GM21723 (cell line): ENCODE results near the gene NEK4.
A peak's percentile ranks its signal among the peaks of the same experiment; 100 is the strongest.

Experiments
- ATAC-seq: cut with Tn5 transposase; IDR thresholded peaks from one replicate; pipeline ENCODE4 v1.9.1; 2021; ENCODE audit warnings: mild to moderate bottlenecking, moderate library complexity; ENCODE audit not compliant: unreplicated experiment

NEK4 gene

DNA sequence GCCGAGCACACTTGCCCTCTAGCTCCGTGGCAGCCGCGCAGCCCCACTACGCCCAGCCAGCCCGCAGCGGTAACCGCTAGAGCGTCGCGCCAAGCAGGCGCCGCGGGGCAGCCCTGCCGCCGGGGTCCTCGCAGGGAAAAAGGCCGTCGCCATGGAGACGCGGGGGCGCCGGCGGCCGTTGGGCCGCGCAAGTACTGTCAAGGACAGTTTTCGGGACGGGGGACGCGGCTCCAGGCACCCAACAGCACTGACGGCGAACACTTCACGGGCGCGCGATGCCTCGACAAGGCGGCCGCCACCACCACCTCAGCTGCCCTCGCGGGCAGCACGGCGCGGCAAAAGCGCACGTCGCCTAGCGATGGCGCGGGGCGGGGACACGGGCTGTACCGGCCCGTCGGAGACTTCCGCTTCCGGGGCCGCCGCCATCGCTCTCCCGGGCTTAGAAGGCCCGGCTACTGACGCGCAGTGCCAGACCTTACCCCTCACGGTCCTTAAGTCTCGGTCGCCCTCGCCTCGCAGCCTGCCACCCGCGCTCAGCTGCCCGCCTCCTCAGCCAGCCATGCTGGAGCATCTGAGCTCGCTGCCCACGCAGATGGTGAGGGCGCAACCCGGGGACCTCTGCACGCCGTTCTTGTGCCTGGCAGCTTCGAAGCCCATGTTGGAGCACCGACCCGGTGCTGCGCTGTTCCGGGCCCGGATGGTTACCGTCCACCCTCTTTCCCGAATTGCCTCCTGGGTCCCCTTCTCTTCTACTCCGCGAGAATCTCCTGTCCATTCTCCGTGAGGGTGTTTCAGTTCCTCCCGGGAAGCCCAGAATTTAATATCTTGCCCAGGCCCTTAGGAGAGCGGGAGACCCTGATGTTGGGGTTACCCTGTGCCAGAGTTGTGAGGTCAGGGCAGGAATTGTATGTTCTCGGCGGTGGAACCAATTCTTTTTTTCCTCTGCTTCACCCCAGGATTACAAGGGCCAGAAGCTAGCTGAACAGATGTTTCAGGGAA is 64.8 kb downstream of the NEK4 start, which contains the start of the genes GLT8D1 and SPCS1:
TSS of gene GLT8D1 (minus strand) at position 104 of the 999 bp plus-strand sequence. CDS start 5,331 bp downstream, outside the sequence.
TSS of gene SPCS1 (plus strand) at position 419 of the 999 bp plus-strand sequence. CDS start at position 560, 141 bp downstream.
- ATAC-seq: peak; percentile 73

DNA sequence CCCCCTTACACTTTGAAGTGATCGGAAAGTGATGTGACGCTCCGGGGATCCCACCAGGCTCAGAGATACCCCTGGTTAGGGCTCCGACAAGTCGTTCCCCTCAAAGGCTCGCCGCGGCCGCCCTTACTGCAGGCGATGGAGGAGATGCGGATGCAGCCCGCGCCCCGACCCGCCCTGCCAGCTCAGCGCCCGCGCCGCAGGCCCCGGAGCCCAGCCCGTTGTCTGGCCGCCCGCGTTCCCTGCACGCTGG is 65.4 kb downstream of the NEK4 start:
- ATAC-seq: no peak

- no peak for ATAC-seq
Observed at GRCh38 chr3:52704611-52705437, 65.9 kb downstream of the NEK4 start.

- no peak for ATAC-seq
Observed at GRCh38 chr3:52703341-52703740, 67.4 kb downstream of the NEK4 start.

GRCh38 chr3:52697632-52697965 is 73.1 kb downstream of the NEK4 start:
- no peak for ATAC-seq

DNA sequence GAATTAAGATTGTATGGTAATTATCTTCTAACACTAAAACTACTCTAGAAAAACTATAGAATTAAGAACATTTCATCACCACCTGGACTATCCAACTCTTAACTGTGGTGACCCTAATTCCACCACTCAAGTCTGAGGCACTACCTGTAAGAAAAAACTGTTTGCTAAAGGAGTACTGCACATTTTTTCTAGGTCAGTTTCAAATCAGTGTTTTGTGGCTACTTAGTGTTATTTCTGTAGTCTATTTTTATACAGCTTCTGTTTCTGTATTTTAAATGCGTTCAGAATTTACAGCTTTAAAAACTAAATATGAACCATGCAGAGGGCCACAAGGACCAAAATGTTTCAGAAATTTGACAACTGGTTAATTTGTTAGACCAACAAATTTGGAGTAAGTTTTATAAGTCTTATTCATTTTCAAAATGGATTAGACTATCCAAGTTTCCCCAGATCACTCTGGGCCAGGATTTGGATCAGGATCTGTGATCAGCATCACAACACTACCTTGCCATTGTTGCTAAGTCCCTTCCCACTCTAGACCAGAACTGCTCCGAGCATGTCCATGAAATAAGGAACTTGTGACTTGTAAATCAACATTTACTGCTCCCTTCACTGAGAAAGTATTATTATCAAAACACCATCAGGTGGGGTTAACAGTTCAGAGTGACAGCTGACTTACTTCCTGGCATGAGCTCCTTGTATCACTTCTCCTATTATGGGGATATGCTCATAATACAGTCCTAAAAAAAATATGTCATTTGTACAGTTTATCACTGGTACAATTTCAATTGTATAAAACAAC is 73.7 kb downstream of the NEK4 start:
- peak; percentile 46 for ATAC-seq

DNA sequence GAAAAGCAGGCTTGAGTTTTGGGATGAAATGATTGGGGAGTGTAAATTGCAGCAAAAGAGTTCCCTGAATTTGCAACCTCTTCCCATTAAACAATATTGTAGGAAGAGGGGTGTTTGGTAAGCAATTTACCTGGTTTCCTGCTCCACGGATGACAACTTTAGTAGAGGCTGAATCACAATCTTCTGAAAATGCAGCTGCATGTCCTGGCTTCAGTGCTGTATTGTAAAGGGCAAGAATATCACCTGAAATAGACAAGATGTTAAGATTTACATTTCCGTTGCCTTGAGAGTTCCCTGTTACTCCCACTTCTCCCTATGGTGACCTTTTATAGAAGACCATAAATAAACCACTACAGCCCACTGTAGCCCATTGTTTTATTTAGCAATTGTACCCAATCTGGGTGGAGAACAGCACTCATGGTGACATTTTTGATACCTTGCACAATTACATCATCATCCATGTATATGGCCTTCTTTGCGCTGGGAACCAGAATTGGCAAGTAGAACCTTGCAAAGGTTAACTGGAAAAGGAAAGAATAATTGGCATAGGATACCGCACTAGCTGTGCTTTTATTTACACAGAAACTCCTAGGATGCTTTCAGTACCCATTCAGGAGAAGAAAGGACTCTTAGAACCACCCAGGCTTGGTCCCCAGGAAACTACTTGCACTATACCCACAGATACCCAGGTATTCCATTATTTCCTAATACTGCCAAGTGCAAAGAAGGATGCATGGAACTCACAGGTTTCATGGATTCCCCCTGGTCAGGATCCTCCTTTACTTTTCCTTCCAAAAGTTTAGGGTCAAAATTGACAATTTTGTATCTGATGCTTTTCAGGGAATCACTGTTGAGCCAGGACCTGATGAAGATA is 74.7 kb downstream of the NEK4 start:
- ATAC-seq: no peak

GRCh38 chr3:52694528-52695189 is 76.1 kb downstream of the NEK4 start:
- ATAC-seq: no peak

- no peak for ATAC-seq
Observed at GRCh38 chr3:52693071-52693470, 77.7 kb downstream of the NEK4 start.

DNA sequence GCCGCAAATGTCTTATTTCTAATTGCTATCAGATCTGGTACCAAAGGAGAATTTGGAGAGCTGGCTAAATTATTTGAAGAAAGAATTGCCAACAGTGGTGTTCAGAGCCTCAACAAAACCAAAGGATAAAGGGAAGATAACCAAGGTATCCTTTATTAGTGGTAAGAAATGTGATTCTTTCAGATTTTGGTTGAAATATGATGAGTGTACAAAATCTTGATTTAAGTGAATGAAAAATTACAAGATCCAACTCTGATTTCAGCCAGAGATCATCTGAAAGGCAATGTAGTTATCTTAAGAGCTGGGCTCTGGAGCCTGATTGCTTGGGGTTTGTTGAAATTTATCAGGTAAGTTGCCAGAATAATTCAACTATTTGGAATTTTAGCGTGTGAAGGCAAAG is 80.2 kb downstream of the NEK4 start:
- no peak for ATAC-seq

- ATAC-seq: no peak
Observed at GRCh38 chr3:52689151-52689550, 81.6 kb downstream of the NEK4 start.

DNA sequence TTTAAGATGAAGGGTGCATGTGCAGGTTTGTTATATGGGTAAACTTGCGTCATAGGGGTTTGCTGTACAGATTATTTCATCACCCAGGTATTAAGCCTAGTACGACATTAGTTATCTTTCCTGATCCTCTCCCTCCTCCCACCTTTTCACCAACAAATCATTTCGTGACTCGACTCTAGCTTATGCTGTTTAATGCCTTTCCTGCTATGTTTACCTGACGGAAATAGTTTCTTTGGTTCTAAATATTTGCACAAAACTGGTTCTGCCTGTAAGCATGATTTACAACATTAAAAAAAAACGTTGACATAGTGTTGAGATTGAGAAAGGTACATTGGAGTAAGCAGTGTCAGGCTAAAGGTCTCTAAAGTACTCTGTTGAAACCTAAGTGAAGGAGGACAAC is 82.5 kb downstream of the NEK4 start:
- ATAC-seq: no peak

DNA sequence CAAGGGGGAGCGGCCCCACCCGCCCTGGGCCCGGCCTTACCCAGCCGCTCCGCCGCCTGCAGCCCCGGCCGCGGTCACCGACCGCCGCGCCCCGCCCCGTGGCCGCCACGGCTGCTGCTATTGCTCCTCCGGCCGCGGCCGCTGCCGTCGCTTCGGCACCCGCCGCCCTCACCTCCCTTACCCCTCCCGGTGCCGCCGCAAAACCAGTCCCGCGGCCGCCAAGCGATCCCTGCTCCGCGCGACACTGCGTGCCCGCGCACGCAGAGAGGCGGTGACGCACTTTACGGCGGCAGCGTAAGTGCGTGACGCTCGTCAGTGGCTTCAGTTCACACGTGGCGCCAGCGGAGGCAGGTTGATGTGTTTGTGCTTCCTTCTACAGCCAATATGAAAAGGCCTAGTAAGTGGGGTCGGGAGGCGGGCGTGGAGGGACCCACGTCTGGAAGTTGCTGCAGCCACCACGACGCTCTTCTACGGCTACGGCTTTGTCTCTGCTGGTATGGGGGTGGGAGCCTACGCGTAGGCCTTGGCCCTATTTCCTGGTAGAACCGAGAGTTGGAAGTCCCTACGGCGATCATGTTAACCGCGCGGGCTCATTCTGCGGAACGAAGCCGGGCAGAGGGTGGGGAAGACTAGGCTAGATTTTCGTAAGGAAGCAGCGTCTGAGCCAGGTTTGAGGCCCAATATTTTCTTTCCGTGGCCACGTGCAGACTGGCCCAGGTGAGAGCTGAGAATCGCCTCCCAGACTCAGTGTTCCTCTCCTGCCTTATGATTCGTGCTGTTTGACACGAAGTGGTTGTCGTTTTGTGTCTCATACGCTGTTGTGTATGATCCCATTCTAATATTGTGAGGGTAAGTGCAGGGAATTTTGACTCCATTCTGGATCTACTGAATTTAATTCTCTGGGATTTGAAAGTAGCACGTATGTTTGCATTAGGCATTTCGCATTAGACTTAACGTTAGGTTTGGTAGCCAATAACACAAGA is 84.7 kb downstream of the NEK4 start, which contains the start of the genes GNL3 and PBRM1:
TSS of gene GNL3 (plus strand) at position 324 of the 983 bp plus-strand sequence. CDS start at position 385, 61 bp downstream.
TSS of gene PBRM1 (minus strand) at position 205 of the 983 bp plus-strand sequence.
- ATAC-seq: peak; percentile 67

- ATAC-seq: peak; percentile 72
Observed at GRCh38 chr3:52685285-52685708, 85.4 kb downstream of the NEK4 start.

DNA sequence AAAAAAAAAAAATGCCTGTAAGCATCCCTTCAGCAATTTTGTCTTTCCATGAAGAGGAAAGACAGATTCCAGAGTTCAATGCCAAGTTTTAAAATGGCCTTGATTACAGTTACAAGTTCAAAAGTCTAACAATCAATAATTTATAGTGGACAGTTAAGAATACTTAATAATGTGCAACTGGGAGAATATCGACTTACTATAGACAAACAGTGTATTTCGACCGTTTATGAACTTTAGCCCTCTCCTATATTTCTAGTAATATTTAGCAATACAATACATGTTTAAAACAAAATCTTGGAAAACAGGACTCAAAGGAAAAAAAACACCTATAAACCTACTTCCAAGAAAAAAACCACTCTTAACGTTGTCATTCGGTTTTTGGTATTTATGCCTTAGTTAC is 86.6 kb downstream of the NEK4 start:
- ATAC-seq: no peak

DNA sequence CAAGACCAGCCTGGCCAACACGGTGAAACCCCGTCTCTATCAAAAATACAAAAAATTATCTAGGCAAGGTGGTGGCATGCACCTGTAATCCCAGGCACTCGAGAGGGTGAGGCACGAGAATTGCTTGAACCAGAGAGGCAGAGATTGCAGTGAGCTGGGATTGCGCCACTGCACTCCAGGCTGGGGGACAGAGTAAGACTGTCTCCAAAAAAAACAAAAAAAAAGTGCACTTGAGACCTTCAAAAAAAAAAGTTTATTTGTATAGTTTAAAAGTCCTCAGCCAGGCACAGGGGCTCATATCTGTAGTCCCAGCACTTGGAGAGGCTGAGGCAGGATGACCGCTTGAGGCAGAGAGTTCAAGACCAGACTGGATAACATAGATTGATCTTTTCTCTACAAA is 87.1 kb downstream of the NEK4 start:
- ATAC-seq: no peak

DNA sequence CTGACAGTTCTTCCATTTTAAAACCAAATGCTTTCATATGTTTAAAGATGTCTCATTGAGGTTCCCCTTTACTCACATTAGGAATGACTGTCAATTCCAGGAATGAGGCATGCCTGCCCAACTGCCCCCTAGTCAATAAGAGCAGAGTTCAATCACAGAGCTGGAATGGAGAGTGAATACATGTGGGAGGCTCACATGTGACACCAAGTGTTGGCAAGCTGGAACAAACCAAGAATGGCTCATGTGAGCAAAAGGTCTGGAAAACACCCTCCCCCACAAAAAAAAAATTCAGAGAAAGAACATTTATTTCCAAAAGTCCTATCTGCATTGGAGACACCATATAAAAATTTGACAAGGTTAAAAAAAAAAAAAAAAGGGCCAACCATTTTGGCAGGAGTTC is 88.7 kb downstream of the NEK4 start:
- no peak for ATAC-seq

GRCh38 chr3:52681596-52681995 is 89.1 kb downstream of the NEK4 start:
- no peak for ATAC-seq
